ENCODE data around the gene PDE9A.

DNA sequence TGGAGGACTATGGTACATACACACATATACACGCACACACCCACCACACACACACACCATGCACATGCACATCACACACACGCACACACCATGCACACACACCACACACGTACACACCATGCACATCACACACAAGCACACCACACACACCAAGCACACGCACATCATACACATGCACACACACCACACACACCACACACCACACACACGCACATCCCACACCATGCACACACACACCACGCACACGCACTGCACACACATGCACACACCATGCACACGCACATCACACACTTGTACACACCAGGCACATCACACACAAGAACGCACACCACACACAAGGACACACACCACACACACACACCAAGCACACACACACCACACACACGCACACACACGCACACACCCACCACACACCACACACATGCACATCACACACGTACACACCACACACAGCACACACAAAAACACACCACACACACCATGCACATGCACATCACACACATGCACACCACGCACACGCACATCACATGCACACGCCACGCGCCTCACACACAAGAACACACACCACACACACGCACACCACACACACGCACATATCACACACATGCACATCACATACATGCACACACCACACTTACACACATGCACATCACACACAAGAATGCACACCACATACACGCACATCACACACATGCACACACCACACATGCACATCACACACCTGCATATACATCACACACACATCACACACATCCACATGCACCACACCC, 9.2 kb downstream of the PDE9A start:
- TF ChIP-seq, protein P1, sequence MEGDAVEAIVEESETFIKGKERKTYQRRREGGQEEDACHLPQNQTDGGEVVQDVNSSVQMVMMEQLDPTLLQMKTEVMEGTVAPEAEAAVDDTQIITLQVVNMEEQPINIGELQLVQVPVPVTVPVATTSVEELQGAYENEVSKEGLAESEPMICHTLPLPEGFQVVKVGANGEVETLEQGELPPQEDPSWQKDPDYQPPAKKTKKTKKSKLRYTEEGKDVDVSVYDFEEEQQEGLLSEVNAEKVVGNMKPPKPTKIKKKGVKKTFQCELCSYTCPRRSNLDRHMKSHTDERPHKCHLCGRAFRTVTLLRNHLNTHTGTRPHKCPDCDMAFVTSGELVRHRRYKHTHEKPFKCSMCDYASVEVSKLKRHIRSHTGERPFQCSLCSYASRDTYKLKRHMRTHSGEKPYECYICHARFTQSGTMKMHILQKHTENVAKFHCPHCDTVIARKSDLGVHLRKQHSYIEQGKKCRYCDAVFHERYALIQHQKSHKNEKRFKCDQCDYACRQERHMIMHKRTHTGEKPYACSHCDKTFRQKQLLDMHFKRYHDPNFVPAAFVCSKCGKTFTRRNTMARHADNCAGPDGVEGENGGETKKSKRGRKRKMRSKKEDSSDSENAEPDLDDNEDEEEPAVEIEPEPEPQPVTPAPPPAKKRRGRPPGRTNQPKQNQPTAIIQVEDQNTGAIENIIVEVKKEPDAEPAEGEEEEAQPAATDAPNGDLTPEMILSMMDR (IDR thresholded peaks at IDR 0.05) = no peak
- TF ChIP-seq POLR2A (IDR thresholded peaks at IDR 0.05) = no peak
